Right atrium auricular region (tissue), 2 donors: ENCODE results near the gene HNF1B. TPM values are rescaled to one million over a fixed set of nuclear protein-coding genes. Genes with fewer than 3 reads are reported as not detected.

Source experiments
- DNase-seq: peaks from one replicate; pipeline ENCODE4 v3.0.0-alpha.2; 2019; ENCODE audit warnings: low spot score
- H3K27ac ChIP-seq, 2 donors: fragments of 200-600 bp; sonication (generic); 1 replicate in 1 of 2; 2 replicates in 1 of 2; pipeline ENCODE4 v1.5.1; 2016 to 2019
- H3K27me3 ChIP-seq, 2 donors: fragments of 200-600 bp; sonication (generic); one replicate each; pipeline versions ENCODE4 v1.5.1 to v1.6.0; 2017 to 2019
- H3K36me3 ChIP-seq: fragments of 200-600 bp; sonication (generic); one replicate; pipeline ENCODE4 v1.5.1; 2016
- H3K4me1 ChIP-seq, 2 donors: fragments of 200-600 bp; sonication (generic); one replicate each; pipeline versions ENCODE4 v1.5.1 to v1.6.0; 2017 to 2019
- H3K4me3 ChIP-seq, 2 donors: fragments of 200-600 bp; sonication (generic); 1 replicate in 1 of 2; 2 replicates in 1 of 2; pipeline ENCODE4 v1.5.1; 2017 to 2019; ENCODE audit warnings: mild to moderate bottlenecking in 1 of 2, moderate library complexity in 1 of 2
- H3K9me3 ChIP-seq, 2 donors: fragments of 200-600 bp; sonication (generic); one replicate each; pipeline ENCODE4 v1.5.1; 2019
- CTCF ChIP-seq, 2 donors: fragments of 200-600 bp; sonication (generic); IDR thresholded peaks; one replicate each; pipeline ENCODE4 v1.5.1; 2019; ENCODE audit warnings: antibody characterized with exemption in 2 of 2
- total RNA-seq, 2 donors: library from RNA; depleted of rRNA; stranded (reverse); fragments of >200 nt; gene quantifications; one replicate each; pipeline ENCODE4 v1.1.0, GENCODE V29; 2016

Gene HNF1B
- total RNA-seq, 2 donors from 2014 or later, result not detected

GRCh38 chr17:37737971-37738370, 6.9 kb downstream of the HNF1B start:
- Histone ChIP-seq H3K4me1 (peaks cover 0 to 15% of the 10 kb centered on the region in 2 donors), H3K9me3 (no peaks in the 10 kb centered on the region), H3K27ac (no peak overlapping the region), H3K36me3 (no peaks in the 10 kb centered on the region), H3K27me3 (peaks cover 25 to 46% of the 10 kb centered on the region in 2 donors), H3K4me3 (no peak overlapping the region)
- no peak for TF ChIP-seq CTCF (IDR thresholded peaks at IDR 0.05)
- no peak for DNase-seq

- no peaks in the 10 kb centered on the region for H3K9me3 ChIP-seq
- peaks cover 0 to 6% of the 10 kb centered on the region in 2 donors for H3K4me1 ChIP-seq
- no peaks in the 10 kb centered on the region for H3K36me3 ChIP-seq
- no peak overlapping the region for H3K4me3 ChIP-seq
- H3K27ac ChIP-seq, result no peak overlapping the region
- no peak for DNase-seq
- no peak for TF ChIP-seq CTCF (IDR thresholded peaks at IDR 0.05)
- peaks cover 18 to 37% of the 10 kb centered on the region in 2 donors for H3K27me3 ChIP-seq
These were observed 7.8 kb downstream of the HNF1B start for GRCh38 chr17:37737081-37737480.

GRCh38 chr17:37736428-37736827, 8.4 kb downstream of the HNF1B start:
- no peak for DNase-seq
- no peak for TF ChIP-seq CTCF (IDR thresholded peaks at IDR 0.05)
- H3K36me3 ChIP-seq, result no peaks in the 10 kb centered on the region
- H3K4me1 ChIP-seq, result no peaks in the 10 kb centered on the region
- H3K4me3 ChIP-seq, result no peak overlapping the region
- H3K27me3 ChIP-seq, result peaks cover 12 to 31% of the 10 kb centered on the region in 2 donors
- H3K9me3 ChIP-seq, result no peaks in the 10 kb centered on the region
- H3K27ac ChIP-seq, result no peak overlapping the region

GRCh38 chr17:37735165-37735564, 9.7 kb downstream of the HNF1B start:
- no peaks in the 10 kb centered on the region for H3K9me3 ChIP-seq
- no peak overlapping the region for H3K27ac ChIP-seq
- H3K4me3 ChIP-seq, result no peak overlapping the region
- H3K4me1 ChIP-seq, result no peaks in the 10 kb centered on the region
- DNase-seq, result no peak
- no peak for TF ChIP-seq CTCF (IDR thresholded peaks at IDR 0.05)
- H3K36me3 ChIP-seq, result no peaks in the 10 kb centered on the region
- H3K27me3 ChIP-seq, result peaks cover 4 to 21% of the 10 kb centered on the region in 2 donors

- H3K4me1 ChIP-seq, result no peaks in the 10 kb centered on the region
- H3K9me3 ChIP-seq, result no peaks in the 10 kb centered on the region
- H3K27me3 ChIP-seq, result no peaks in the 10 kb centered on the region
- TF ChIP-seq CTCF (IDR thresholded peaks at IDR 0.05), result no peak
- no peak overlapping the region for H3K27ac ChIP-seq
- no peak for DNase-seq
- H3K4me3 ChIP-seq, result no peak overlapping the region
- no peaks in the 10 kb centered on the region for H3K36me3 ChIP-seq
These were observed 12.5 kb downstream of the HNF1B start for GRCh38 chr17:37732316-37732715.

DNA sequence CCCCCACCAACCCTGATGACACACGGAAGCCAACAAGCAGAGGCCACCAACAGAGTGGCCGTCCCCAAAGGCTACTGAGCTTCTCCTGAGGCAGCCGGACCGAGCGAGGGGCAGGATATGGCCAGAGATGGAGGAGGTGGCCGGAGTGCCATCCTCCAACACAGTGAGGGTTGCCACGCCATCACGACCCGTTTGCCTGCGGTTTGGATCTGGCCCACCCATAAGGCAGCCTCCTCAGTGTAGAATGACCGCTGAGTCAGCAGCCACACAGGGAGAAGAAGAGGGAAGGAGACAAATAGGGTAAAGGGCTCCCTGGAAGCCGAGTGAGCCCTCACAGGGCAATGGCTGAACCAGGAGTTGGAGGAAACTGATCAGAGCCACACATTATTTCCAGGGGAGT, 13.8 kb downstream of the HNF1B start:
- Histone ChIP-seq H3K9me3 (no peaks in the 10 kb centered on the region), H3K36me3 (no peaks in the 10 kb centered on the region), H3K4me3 (no peak overlapping the region), H3K4me1 (no peaks in the 10 kb centered on the region), H3K27me3 (no peaks in the 10 kb centered on the region), H3K27ac (no peak overlapping the region)
- no peak for TF ChIP-seq CTCF (IDR thresholded peaks at IDR 0.05)
- DNase-seq, result no peak
